Spleen (tissue), 11 donors: ENCODE measurements around the gene REX1BD. TPM values are rescaled to one million over a fixed set of nuclear protein-coding genes. Genes with fewer than 3 reads are reported as not detected.
"Not testable (repeated sequence)": the region's sequence is repeated elsewhere in the genome, so short reads cannot be mapped to it uniquely, and the experiment has no call there.

ENCODE experiments used
- DNase-seq: peaks from one replicate; pipeline ENCODE4 v3.0.0-alpha.2; 2020
- H3K27ac ChIP-seq, 8 donors: fragments of 200-600 bp; sonication (generic) in 7 of 8; 1 replicate in 4 of 8; 2 replicates in 4 of 8; pipeline versions ENCODE4 v1.5.0 to v1.8.0; 2016 to 2021; ENCODE audit warnings: inconsistent platforms in 4 of 8, mild to moderate bottlenecking in 4 of 8, moderate library complexity in 1 of 8
- H3K27me3 ChIP-seq, 7 donors: fragments of 200-600 bp; sonication (generic) in 6 of 7; replicated peaks in 1 of 7; 1 replicate in 4 of 7; 2 replicates in 3 of 7; pipeline versions ENCODE4 v1.5.0 to v1.8.0; 2016 to 2021; ENCODE audit warnings: inconsistent platforms in 3 of 7, mild to moderate bottlenecking in 1 of 7
- H3K36me3 ChIP-seq, 6 donors: fragments of 200-600 bp; sonication (generic) in 5 of 6; 1 replicate in 4 of 6; 2 replicates in 2 of 6; pipeline versions ENCODE4 v1.5.0 to v1.8.0; 2016 to 2021; ENCODE audit warnings: inconsistent platforms in 2 of 6
- H3K4me1 ChIP-seq, 6 donors: fragments of 200-600 bp; sonication (generic) in 5 of 6; 1 replicate in 3 of 6; 2 replicates in 3 of 6; pipeline versions ENCODE4 v1.5.0 to v1.8.0; 2016 to 2021; ENCODE audit warnings: inconsistent platforms in 3 of 6
- H3K4me3 ChIP-seq, 8 donors: fragments of 200-600 bp; sonication (generic) in 7 of 8; 1 replicate in 4 of 8; 2 replicates in 4 of 8; pipeline versions ENCODE4 v1.5.0 to v1.8.0; 2016 to 2021; ENCODE audit warnings: inconsistent platforms in 4 of 8, mild to moderate bottlenecking in 4 of 8, moderate library complexity in 2 of 8
- H3K9me3 ChIP-seq, 8 donors: fragments of 200-600 bp; sonication (generic) in 7 of 8; 1 replicate in 4 of 8; 2 replicates in 4 of 8; pipeline versions ENCODE4 v1.5.0 to v1.8.0; 2016 to 2021; ENCODE audit warnings: inconsistent platforms in 4 of 8
- POLR2A ChIP-seq, 3 donors: fragments of 450-650 bp; IDR thresholded peaks; one replicate each; pipeline ENCODE4 v1.5.1; 2017; ENCODE audit warnings: antibody characterized with exemption in 3 of 3, mild to moderate bottlenecking in 1 of 3
- POLR2AphosphoS5 ChIP-seq, 3 donors: sonication (generic); formaldehyde crosslinking; IDR thresholded peaks; one replicate each; pipeline ENCODE4 v1.5.1; 2017; ENCODE audit warnings: antibody characterized with exemption in 3 of 3
- whole genome bisulfite sequencing, 5 donors: extraction: QIAGEN DNeasy Blood & Tissue Kit in 3 of 5; methylation state at CpG; one replicate each; pipeline versions ENCODE4 v1.1.5 to v1.1.7; 2013 to 2018; 5-methylcytosine and 5-hydroxymethylcytosine counted together
- intact Hi-C: fragments of 100-400 bp; cut with DNase I; formaldehyde crosslinking; loops from one replicate; pipeline ENCODE4 v1.15.0; 2023; ENCODE audit warnings: low total_unique reads
- polyA plus RNA-seq, 3 donors: library from polyadenylated mRNA; stranded (reverse); fragments of 200-250 nt; gene quantifications; one replicate each; pipeline ENCODE4 v1.2.1, GENCODE V29; 2013
- total RNA-seq, 7 donors: library from RNA; depleted of rRNA in 3 of 7; stranded (reverse); fragments of >200 nt in 3 of 7; fragmentation: NEBNext Ultra II Directional in 4 of 7; extraction: Animal tissue kit (Norgen Biotek cat#: 25700) in 4 of 7; gene quantifications; one replicate each; pipeline versions ENCODE4 v1.1.0 to v1.2.1, GENCODE V29; 2016 to 2021
- TF ChIP-seq, protein P1 (sequence below), 11 experiments: fragments of 200-600 bp in 7 of 11; fragments of 450-650 bp in 4 of 11; sonication (generic) in 4 of 11; IDR thresholded peaks in 8 of 11; conservative IDR thresholded peaks in 3 of 11; 1 replicate in 7 of 11; 2 replicates in 4 of 11; pipeline versions ENCODE4 v1.4.0 to v1.8.0; 2016 to 2021; ENCODE audit warnings: antibody characterized with exemption in 11 of 11, inconsistent platforms in 4 of 11, mild to moderate bottlenecking in 1 of 11
- donor health status: healthy with polysubstance abuse.
- donor health status: DM: no; HTN: no; CAD: no; lungs with moderate emphysema.
- donor health status: DM: no; HTN: no; CAD: no.
- donor health status: Bipolar disorder and iron deficiency.
- donor health status: healthy.
- donor health status: DM: no; HTN: no; CAD: no.
- donor health status: DM: yes; HTN: yes; CAD: no.

The REX1BD gene
- total and polyA plus RNA-seq, 10 donors, result 65.4 to 182 (median 86.3) TPM

DNA sequence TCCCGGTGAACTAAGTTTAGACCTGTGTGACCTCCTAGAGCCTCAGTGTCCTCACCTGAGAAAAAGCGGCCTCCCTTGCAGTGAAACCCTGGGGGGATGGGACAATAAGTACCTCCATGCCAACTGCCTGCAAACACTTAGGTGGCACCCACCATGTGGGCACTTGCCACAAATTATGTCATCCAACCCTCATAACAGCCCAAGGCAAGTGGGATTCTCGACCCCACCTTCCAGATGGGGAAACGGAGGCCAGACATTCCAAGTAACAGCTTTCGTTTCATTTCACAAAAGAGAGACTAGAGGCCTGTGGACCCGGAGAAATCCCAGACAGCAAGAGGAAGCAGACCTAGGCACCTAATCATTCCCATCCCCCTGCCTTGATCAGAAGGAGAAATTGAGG is 6.9 kb downstream of the REX1BD start:
- Histone ChIP-seq H3K4me1 (peaks cover 10 to 45% (median 29%) of the 10 kb centered on the region in 6 donors), H3K36me3 (peaks cover 0 to 20% (median 13%) of the 10 kb centered on the region in 6 donors), H3K27me3 (peaks cover 0 to 63% (median 17%) of the 10 kb centered on the region in 7 donors), H3K4me3 (no peak overlapping the region), H3K27ac (no peak overlapping the region), H3K9me3 (no peaks in the 10 kb centered on the region)
- 63 to 84% (median 73%) methylated on average over 6 of the region's 6 CpGs for WGBS, 5 donors
- TF ChIP-seq POLR2A (IDR thresholded peaks at IDR 0.05) (no peak), POLR2AphosphoS5 (IDR thresholded peaks at IDR 0.05) (no peak)
- TF ChIP-seq, protein P1, sequence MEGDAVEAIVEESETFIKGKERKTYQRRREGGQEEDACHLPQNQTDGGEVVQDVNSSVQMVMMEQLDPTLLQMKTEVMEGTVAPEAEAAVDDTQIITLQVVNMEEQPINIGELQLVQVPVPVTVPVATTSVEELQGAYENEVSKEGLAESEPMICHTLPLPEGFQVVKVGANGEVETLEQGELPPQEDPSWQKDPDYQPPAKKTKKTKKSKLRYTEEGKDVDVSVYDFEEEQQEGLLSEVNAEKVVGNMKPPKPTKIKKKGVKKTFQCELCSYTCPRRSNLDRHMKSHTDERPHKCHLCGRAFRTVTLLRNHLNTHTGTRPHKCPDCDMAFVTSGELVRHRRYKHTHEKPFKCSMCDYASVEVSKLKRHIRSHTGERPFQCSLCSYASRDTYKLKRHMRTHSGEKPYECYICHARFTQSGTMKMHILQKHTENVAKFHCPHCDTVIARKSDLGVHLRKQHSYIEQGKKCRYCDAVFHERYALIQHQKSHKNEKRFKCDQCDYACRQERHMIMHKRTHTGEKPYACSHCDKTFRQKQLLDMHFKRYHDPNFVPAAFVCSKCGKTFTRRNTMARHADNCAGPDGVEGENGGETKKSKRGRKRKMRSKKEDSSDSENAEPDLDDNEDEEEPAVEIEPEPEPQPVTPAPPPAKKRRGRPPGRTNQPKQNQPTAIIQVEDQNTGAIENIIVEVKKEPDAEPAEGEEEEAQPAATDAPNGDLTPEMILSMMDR (IDR thresholded peaks at IDR 0.05 in 8 of 11, conservative IDR thresholded peaks at IDR 0.05 in 3 of 11), result no peak
- no peak for DNase-seq
- intact Hi-C loops, result no loop called here

DNA sequence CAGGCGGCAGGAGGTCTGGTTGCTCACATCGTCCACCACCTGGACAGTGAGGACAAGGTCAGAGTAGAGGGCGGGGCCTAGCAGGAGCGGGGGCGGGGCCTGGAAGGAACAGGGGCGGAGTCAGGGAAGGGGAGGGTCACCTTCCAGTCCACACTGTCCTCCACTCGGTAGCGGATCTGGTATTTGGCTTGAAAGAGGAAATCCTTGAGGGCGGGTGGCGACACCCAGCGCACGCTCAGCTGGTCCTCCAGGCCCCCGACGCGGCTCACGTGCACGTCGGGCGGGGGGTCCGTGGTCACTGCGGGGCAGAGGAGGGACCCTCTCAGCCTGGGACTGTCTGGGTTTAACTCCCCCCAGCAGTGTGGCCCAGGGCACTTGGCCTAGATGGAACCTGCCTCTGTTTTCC is 8.2 kb downstream of the REX1BD start:
- Histone ChIP-seq H3K4me3 (peak overlapping the region in 1 of 8 donors; percentile 11), H3K36me3 (peaks cover 0 to 7% (median 1%) of the 10 kb centered on the region in 6 donors), H3K27ac (no peak overlapping the region), H3K9me3 (no peaks in the 10 kb centered on the region), H3K4me1 (peaks cover 9 to 39% (median 28%) of the 10 kb centered on the region in 6 donors), H3K27me3 (peaks cover 0 to 76% (median 20%) of the 10 kb centered on the region in 7 donors)
- peak; percentile 80 for DNase-seq
- intact Hi-C loops, result no loop called here
- TF ChIP-seq, protein P1 (IDR thresholded peaks at IDR 0.05 in 8 of 11, conservative IDR thresholded peaks at IDR 0.05 in 3 of 11), result no peak
- TF ChIP-seq POLR2A (IDR thresholded peaks at IDR 0.05) (no peak), POLR2AphosphoS5 (IDR thresholded peaks at IDR 0.05) (peak in 2 of 3 donors; percentile 26 to 47)
- 3 to 9% (median 7%) methylated on average over 8 to 21 of the region's 21 CpGs for WGBS, 5 donors

DNA sequence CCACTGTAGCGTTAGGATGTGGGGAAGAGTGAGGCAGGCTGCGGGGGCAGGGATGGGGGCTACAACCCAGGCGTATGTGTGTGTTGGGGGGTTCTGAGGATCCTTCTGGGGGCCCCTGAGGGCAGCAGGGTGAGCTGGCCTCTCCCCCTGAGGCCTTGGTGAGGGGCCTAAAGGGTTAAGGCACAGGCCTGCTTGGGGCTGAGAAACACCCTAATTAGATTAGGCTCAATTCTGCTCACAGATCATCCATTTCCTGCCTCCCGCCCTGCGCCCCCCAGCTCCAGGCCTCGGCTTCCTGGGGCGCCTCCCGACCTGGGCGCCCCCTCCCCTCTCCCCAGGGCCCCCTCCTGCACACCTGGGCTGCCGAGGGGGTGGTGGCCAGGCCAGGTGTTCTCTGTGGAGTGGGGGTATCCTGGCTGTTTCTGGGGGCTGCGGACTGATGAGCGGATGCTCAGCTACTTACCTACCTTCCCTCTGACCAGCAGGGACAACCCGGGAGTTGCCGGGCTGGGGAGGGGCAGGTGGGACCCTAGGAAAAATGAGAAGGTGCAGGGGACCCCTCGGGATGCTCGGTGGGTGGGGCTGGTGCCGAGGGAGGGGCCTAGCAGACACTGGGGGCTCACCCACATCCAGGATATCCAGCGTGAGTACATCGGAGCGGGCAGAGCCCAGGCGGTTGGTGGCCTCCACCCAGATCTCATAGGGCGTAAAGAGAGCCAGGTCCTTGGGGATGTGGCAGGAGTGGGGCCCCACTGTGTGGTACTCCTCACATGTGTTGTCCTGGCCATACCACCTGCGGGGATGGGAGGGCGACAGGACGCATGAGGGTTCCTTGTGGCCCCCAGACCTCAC is 9.4 kb downstream of the REX1BD start:
- H3K27me3 ChIP-seq, result peaks cover 0 to 89% (median 27%) of the 10 kb centered on the region in 7 donors
- no peak for TF ChIP-seq POLR2A (IDR thresholded peaks at IDR 0.05)
- no peak for TF ChIP-seq POLR2AphosphoS5 (IDR thresholded peaks at IDR 0.05)
- TF ChIP-seq, protein P1 (IDR thresholded peaks at IDR 0.05 in 8 of 11, conservative IDR thresholded peaks at IDR 0.05 in 3 of 11), result no peak

DNA sequence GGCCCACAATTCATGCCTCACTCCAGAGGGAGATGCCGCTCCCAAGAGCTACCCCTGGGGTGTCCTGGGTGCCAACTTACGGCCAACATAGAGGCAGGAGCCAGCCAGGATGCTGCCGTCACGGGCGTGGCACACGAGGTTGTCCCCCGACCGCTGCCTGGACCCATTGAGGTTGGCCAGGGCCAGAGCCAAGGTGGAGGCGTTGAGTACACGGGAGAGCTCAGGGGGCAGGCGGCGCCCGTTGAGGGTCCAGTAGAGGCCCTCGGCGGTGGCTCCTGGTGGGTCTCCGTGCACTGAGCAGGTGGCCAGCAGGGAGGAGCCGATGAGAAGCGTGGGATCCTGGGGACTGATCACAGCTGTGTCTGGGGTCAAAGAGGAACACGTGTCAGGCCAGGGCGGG is 10.9 kb downstream of the REX1BD start:
- H3K4me3 ChIP-seq, result no peak overlapping the region
- DNase-seq, result no peak
- intact Hi-C loops, result no loop called here
- peaks cover 8 to 97% (median 41%) of the 10 kb centered on the region in 7 donors for H3K27me3 ChIP-seq
- no peak for TF ChIP-seq POLR2AphosphoS5 (IDR thresholded peaks at IDR 0.05)
- TF ChIP-seq, protein P1 (IDR thresholded peaks at IDR 0.05 in 8 of 11, conservative IDR thresholded peaks at IDR 0.05 in 3 of 11), result no peak
- TF ChIP-seq POLR2A (IDR thresholded peaks at IDR 0.05), result no peak
- no peak overlapping the region for H3K27ac ChIP-seq
- H3K36me3 ChIP-seq, result no peaks in the 10 kb centered on the region
- WGBS, 5 donors, result 70 to 91% (median 88%) methylated on average over 10 to 20 of the region's 20 CpGs
- H3K9me3 ChIP-seq, result no peaks in the 10 kb centered on the region
- H3K4me1 ChIP-seq, result peaks cover 7 to 39% (median 24%) of the 10 kb centered on the region in 6 donors

More for the DNA sequence above, 9.4 kb downstream of the REX1BD start:
- H3K9me3 ChIP-seq, result no peaks in the 10 kb centered on the region
- intact Hi-C loops, result no loop called here
- H3K27ac ChIP-seq, result no peak overlapping the region
- peaks cover 9 to 39% (median 28%) of the 10 kb centered on the region in 6 donors for H3K4me1 ChIP-seq
- H3K4me3 ChIP-seq, result no peak overlapping the region
- DNase-seq, result no peak
- no peaks in the 10 kb centered on the region for H3K36me3 ChIP-seq
- WGBS, 5 donors, result 45 to 56% (median 47%) methylated on average over 18 to 25 of the region's 25 CpGs

DNA sequence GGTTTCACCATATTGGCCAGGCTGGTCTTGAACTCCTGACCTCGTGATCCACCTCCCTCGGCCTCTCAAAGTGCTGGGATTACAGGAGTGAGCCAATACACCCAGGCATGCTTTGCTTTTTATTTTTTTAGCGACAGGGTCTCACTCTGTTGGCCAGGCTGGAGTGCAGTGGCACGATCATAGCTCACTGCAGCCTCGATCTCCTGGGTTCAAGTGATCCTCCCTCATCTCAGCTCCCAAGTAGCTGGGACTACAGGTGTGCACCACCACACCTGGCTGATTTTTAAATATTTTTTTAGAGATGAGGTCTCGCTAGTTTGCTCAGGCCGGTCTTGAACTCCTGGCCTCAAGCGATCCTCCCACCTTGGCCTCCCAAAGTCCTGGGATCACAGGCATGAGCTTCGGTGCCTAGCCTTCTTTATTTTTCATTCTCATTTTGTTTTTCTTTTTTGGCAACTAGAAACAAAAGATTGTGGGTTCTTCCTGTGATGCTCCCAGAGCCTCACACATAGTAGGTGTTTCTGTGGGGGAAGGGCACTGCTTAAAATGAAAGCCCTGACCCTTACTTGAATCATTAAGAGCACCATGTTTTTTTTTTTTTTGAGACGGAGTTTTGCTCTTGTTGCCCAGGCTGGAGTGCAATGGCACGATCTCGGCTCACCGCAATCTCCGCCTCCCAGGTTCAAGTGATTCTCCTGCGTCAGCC is 12.2 kb downstream of the REX1BD start:
- Histone ChIP-seq H3K4me1 (peaks cover 0 to 40% (median 18%) of the 10 kb centered on the region in 6 donors), H3K27me3 (peaks cover 10 to 97% (median 55%) of the 10 kb centered on the region in 7 donors)
- H3K9me3 ChIP-seq, H3K4me3 ChIP-seq, intact Hi-C loops, DNase-seq, H3K36me3 ChIP-seq, H3K27ac ChIP-seq: not testable (repeated sequence)
- 85 to 93% (median 89%) methylated on average over 15 of the region's 15 CpGs for WGBS, 5 donors
